K562 (cell line): ENCODE results near the gene STEAP3. TPM values are rescaled to one million over a fixed set of nuclear protein-coding genes. Genes with fewer than 3 reads are reported as not detected.

Experiments used
- BDP1 ChIP-seq: IDR thresholded peaks from 3 replicates; pipeline ENCODE4 v1.6.1; 2011; ENCODE audit not compliant: insufficient read length, insufficient read depth
- CAMTA2 ChIP-seq: fragments of 250-450 bp; sonication (Bioruptor Pico); conservative IDR thresholded peaks from 2 replicates; pipeline ENCODE4 v1.5.1; 2022
- HCFC1 ChIP-seq: IDR thresholded peaks from 2 replicates; pipeline ENCODE4 v1.6.1; 2012; ENCODE audit warnings: low read depth, low read length, improper control_type of control experiment
- MXI1 ChIP-seq: IDR thresholded peaks from 2 replicates; pipeline ENCODE4 v1.6.1; 2011; ENCODE audit warnings: low read depth, mild to moderate bottlenecking, improper control_type of control experiment, low read length
- POLR2A ChIP-seq: fragments of 450-650 bp; conservative IDR thresholded peaks from 2 replicates; pipeline ENCODE4 v1.6.1; 2016
- TCFL5 ChIP-seq: fragments of 250-450 bp; sonication (Bioruptor Pico); conservative IDR thresholded peaks from 2 replicates; pipeline ENCODE4 v1.6.1; 2021; ENCODE audit warnings: mild to moderate bottlenecking, moderate library complexity, matching md5 sums
- ZBTB40 ChIP-seq, 2 experiments: fragments of 450-650 bp in 1 of 2; sonication (generic) in 1 of 2; formaldehyde crosslinking in 1 of 2; IDR thresholded peaks; 2 replicates each; pipeline versions ENCODE4 v1.7.1 to v1.9.0; 2016 to 2022; ENCODE audit warnings: inconsistent platforms in 1 of 2, mild to moderate bottlenecking in 1 of 2, missing genetic modification reagents in 1 of 2
- polyA plus RNA-seq, 8 experiments: library from polyadenylated mRNA; depleted of rRNA in 4 of 8; stranded (reverse) in 5 of 8; unstranded in 3 of 8; fragments of >200 nt; fragmentation: Nextera tagmentation in 2 of 8; fragmentation: Illumina TruSeq in 1 of 8; extraction: Ambion mirVana in 2 of 8; extraction: Trizol in 1 of 8; gene quantifications; 2 replicates each; pipeline versions ENCODE4 v1.2.1 to v1.2.3, GENCODE V29; 2011 to 2014; ENCODE audit warnings: inconsistent platforms in 1 of 8, missing spikeins in 1 of 8
- total RNA-seq, 7 experiments: library from RNA; depleted of rRNA in 6 of 7; stranded (reverse); fragments of >200 nt in 6 of 7; fragmentation: Illumina TruSeq in 2 of 7; extraction: Trizol in 2 of 7; gene quantifications; 2 replicates each; pipeline versions ENCODE4 v1.2.1 to v1.2.3, GENCODE V29; 2011 to 2021; ENCODE audit warnings: low replicate concordance in 1 of 7

STEAP3 gene
- total and polyA plus RNA-seq, 9 of the 15 experiments (the other 6 are each of a cell fraction or from before 2014, with no cell fraction given) = 1.8 to 31.6 (median 9.0) TPM

- TF ChIP-seq ZBTB40 (IDR thresholded peaks at IDR 0.05) (no peak), ZBTB40 (CRISPR knock-in tag; IDR thresholded peaks at IDR 0.05) (no peak), CAMTA2 (CRISPR knock-in tag) (no peak), MXI1 (no peak), HCFC1 (no peak), TCFL5 (CRISPR knock-in tag) (no peak), BDP1 (no peak), POLR2A (no peak)
Observed at GRCh38 chr2:119184512-119184911, 39.1 kb upstream of the STEAP3 start (continued).
